ENCODE data around the gene ATP2C2.
A peak's percentile ranks its signal among the peaks of the same experiment; 100 is the strongest.

The ATP2C2 gene

GRCh38 chr16:84502075-84502474 lies 133.7 kb downstream of the ATP2C2 start:
- DNase-seq, result no peak

- no peak for DNase-seq
These were observed 134.2 kb downstream of the ATP2C2 start for GRCh38 chr16:84502581-84502980.

GRCh38 chr16:84503751-84504395 lies 135.5 kb downstream of the ATP2C2 start:
- no peak for DNase-seq

- DNase-seq, result peak; percentile 98
These were observed 136.3 kb downstream of the ATP2C2 start, which contains the start of gene MEAK7 for GRCh38 chr16:84504420-84505248. Gene MEAK7, minus strand, starts transcription at chr16:84504659. Its CDS starts 6,573 bp downstream, at chr16:84498086.

GRCh38 chr16:84505249-84506187 lies 137.2 kb downstream of the ATP2C2 start:
- DNase-seq, result no peak

- DNase-seq, result no peak
These were observed 139.0 kb downstream of the ATP2C2 start for GRCh38 chr16:84507011-84507982.

- DNase-seq, result no peak
These were observed 140.2 kb downstream of the ATP2C2 start for GRCh38 chr16:84508502-84508901.

GRCh38 chr16:84509032-84509950 lies 141.0 kb downstream of the ATP2C2 start:
- DNase-seq, result no peak

GRCh38 chr16:84511180-84511800 lies 143.0 kb downstream of the ATP2C2 start:
- peak; percentile 84 for DNase-seq

GRCh38 chr16:84511831-84512230 lies 143.5 kb downstream of the ATP2C2 start:
- no peak for DNase-seq

- no peak for DNase-seq
These were observed 144.8 kb downstream of the ATP2C2 start for GRCh38 chr16:84513123-84513522.

- no peak for DNase-seq
These were observed 145.3 kb downstream of the ATP2C2 start for GRCh38 chr16:84513666-84514065.

All from activated naive CD4-positive, alpha-beta T cell treated with Interleukin-2 at 50 U/mL for 16 hours (primary cell).